ENCODE results near the gene GSE1.

DNA sequence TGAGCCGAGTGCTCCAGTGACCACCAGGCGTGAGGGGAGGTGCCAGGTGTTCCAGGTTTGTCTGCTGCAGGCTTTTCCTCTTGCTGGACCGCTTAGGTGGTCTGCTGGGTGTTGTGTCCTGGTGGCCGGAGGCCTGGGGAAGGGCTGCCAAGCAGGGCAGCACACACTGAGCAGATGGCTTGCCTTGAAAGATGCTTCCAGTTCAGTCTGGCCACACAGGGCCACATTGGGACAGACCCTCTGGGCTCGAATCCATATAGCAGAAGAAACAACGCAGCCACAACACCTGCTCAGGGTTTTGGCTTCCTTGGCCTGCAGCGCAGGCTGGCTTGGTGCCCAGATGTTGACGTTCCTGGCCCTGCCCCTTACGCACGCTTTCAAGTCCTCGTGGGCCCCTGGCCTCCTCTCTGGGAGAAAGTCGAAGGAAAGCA is 50.8 kb downstream of the GSE1 start:
- TF ChIP-seq, protein P1, sequence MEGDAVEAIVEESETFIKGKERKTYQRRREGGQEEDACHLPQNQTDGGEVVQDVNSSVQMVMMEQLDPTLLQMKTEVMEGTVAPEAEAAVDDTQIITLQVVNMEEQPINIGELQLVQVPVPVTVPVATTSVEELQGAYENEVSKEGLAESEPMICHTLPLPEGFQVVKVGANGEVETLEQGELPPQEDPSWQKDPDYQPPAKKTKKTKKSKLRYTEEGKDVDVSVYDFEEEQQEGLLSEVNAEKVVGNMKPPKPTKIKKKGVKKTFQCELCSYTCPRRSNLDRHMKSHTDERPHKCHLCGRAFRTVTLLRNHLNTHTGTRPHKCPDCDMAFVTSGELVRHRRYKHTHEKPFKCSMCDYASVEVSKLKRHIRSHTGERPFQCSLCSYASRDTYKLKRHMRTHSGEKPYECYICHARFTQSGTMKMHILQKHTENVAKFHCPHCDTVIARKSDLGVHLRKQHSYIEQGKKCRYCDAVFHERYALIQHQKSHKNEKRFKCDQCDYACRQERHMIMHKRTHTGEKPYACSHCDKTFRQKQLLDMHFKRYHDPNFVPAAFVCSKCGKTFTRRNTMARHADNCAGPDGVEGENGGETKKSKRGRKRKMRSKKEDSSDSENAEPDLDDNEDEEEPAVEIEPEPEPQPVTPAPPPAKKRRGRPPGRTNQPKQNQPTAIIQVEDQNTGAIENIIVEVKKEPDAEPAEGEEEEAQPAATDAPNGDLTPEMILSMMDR (optimal IDR thresholded peaks at IDR 0.05 in 1 of 3, IDR thresholded peaks at IDR 0.05 in 1 of 3, conservative IDR thresholded peaks at IDR 0.05 in 1 of 3; ENCODE audit: extremely low read depth in 1 of 3, insufficient read depth in 2 of 3, low read length in 3 of 3), result no peak
- no peak for TF ChIP-seq EZH2 (IDR thresholded peaks at IDR 0.05; ENCODE audit: low read length)

All from keratinocyte (primary cell).